Nephron progenitor cell (in vitro differentiated cells): ENCODE results near the gene CCDC175.

Experiments used
- DNase-seq: peaks from one replicate; pipeline ENCODE4 v3.0.0; 2021
- H3K27ac Mint-ChIP-seq: 2 replicates; pipeline ENCODE4 v1.8.0; 2021; ENCODE audit warnings: mild to moderate bottlenecking, moderate library complexity, mixed read lengths
- H3K27me3 Mint-ChIP-seq: 2 replicates; pipeline ENCODE4 v1.8.0; 2021; ENCODE audit warnings: mild to moderate bottlenecking, low read depth, mixed read lengths; ENCODE audit not compliant: poor library complexity
- H3K36me3 Mint-ChIP-seq: 2 replicates; pipeline ENCODE4 v1.8.0; 2021; ENCODE audit warnings: low read depth, mixed read lengths
- H3K4me1 Mint-ChIP-seq: 2 replicates; pipeline ENCODE4 v1.8.0; 2021; ENCODE audit warnings: mixed read lengths
- H3K4me3 Mint-ChIP-seq: 2 replicates; pipeline ENCODE4 v1.8.0; 2021; ENCODE audit warnings: mild to moderate bottlenecking, moderate library complexity, mixed read lengths
- H3K9me3 Mint-ChIP-seq: 2 replicates; pipeline ENCODE4 v1.8.0; 2021; ENCODE audit warnings: mild to moderate bottlenecking, moderate library complexity, mixed read lengths
- CTCF ChIP-seq: fragments of 200-600 bp; sonication (generic); IDR thresholded peaks from 2 replicates; pipeline ENCODE4 v1.5.0; 2021; ENCODE audit warnings: antibody characterized with exemption

CCDC175 gene

GRCh38 chr14:59458486-59458885 is 118.1 kb downstream of the CCDC175 start:
- Mint-ChIP-seq H3K27ac (no peak overlapping the region), H3K4me3 (no peak overlapping the region), H3K9me3 (peaks cover 18% of the 10 kb centered on the region), H3K36me3 (peaks cover 66% of the 10 kb centered on the region), H3K27me3 (peaks cover 12% of the 10 kb centered on the region), H3K4me1 (no peaks in the 10 kb centered on the region)
- no peak for DNase-seq
- TF ChIP-seq CTCF = no peak

DNA sequence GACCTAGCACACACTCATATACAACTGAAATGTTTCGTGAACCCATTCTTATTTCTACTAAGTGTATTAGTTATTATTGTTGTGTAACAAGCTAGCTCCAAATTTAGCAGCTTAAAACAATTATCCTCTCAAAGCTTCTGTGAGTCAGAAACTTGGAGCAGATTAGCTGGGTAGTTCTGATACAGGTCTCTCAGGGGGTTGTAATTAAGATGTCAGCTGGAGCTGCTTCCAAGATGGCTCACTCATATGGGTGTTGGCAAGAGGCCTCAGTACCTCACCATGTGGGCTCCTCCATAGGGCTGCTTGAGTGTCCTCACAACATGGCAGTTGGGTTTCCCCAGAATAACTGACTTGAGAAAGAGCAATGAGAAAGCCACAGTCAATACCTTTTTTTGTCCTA is 121.2 kb downstream of the CCDC175 start:
- H3K27me3 Mint-ChIP-seq = no peaks in the 10 kb centered on the region
- peaks cover 60% of the 10 kb centered on the region for H3K36me3 Mint-ChIP-seq
- no peak overlapping the region for H3K27ac Mint-ChIP-seq
- no peaks in the 10 kb centered on the region for H3K4me1 Mint-ChIP-seq
- DNase-seq = no peak
- peaks cover 18% of the 10 kb centered on the region for H3K9me3 Mint-ChIP-seq
- no peak for TF ChIP-seq CTCF
- no peak overlapping the region for H3K4me3 Mint-ChIP-seq
